ENCODE measurements around the gene TOMM7. TPM values are rescaled to one million over a fixed set of nuclear protein-coding genes. Genes with fewer than 3 reads are reported as not detected.
A peak's percentile ranks its signal among the peaks of the same experiment; 100 is the strongest.

TOMM7 gene
- total and polyA plus RNA-seq, 9 of the 15 experiments (the other 6 are each of a cell fraction or from before 2014, with no cell fraction given): 283 to 1,717 (median 638) TPM

- TF ChIP-seq CHD7 (IDR thresholded peaks at IDR 0.05; ENCODE audit: low read depth, low read length) (no peak), E4F1 (CRISPR knock-in tag; IDR thresholded peaks at IDR 0.05; ENCODE audit: borderline replicate concordance) (peak; percentile 98), GABPA (tag; conservative IDR thresholded peaks at IDR 0.05; ENCODE audit: low read depth) (peak; percentile 51; the same call in 1 of the 2 replicates), SRSF1 (IDR thresholded peaks at IDR 0.05; ENCODE audit: low read depth, low read length) (no peak), CREM (IDR thresholded peaks at IDR 0.05; ENCODE audit: low read depth) (peak; percentile 89), ESRRA (IDR thresholded peaks at IDR 0.05; ENCODE audit: borderline replicate concordance, low read depth) (peak; percentile 92), ZC3H11A (IDR thresholded peaks at IDR 0.05; ENCODE audit: low read depth, low read length) (no peak), NEUROD1 (IDR thresholded peaks at IDR 0.05; ENCODE audit: borderline replicate concordance, low read depth, low read length, partially characterized antibody) (no peak), PHF20 (IDR thresholded peaks at IDR 0.05; ENCODE audit: partially characterized antibody) (peak; percentile 61), E2F6 (IDR thresholded peaks at IDR 0.05; ENCODE audit: borderline replicate concordance in 1 of 2, extremely low read depth in 1 of 2, insufficient read depth in 1 of 2, insufficient read length in 1 of 2, low read depth in 1 of 2, low read length in 1 of 2, poor library complexity in 1 of 2, severe bottlenecking in 1 of 2) (peak; percentile 36 to 61), NR4A1 (CRISPR knock-in tag; IDR thresholded peaks at IDR 0.05) (peak; percentile 84; the same call in 1 of the 2 replicates), NR4A1 (tag; IDR thresholded peaks at IDR 0.05) (no peak)
Measured at GRCh38 chr7:22822486-22823141, at the start of gene TOMM7 (continued).

All from K562 (cell line).